Endothelial cell (in vitro differentiated cells): ENCODE results near the gene PRRT1B. TPM values are rescaled to one million over a fixed set of nuclear protein-coding genes. Genes with fewer than 3 reads are reported as not detected.

ENCODE experiments used
- DNase-seq: peaks from one replicate; pipeline ENCODE4 v3.0.0; 2021; ENCODE audit warnings: low spot score
- H3K27ac Mint-ChIP-seq: one replicate; pipeline ENCODE4 v1.8.0; 2021; ENCODE audit warnings: mixed read lengths, inconsistent platforms; ENCODE audit not compliant: unreplicated experiment
- H3K27me3 Mint-ChIP-seq: one replicate; pipeline ENCODE4 v1.8.0; 2021; ENCODE audit warnings: mild to moderate bottlenecking, moderate library complexity, mixed read lengths, inconsistent platforms; ENCODE audit not compliant: unreplicated experiment
- H3K36me3 Mint-ChIP-seq: one replicate; pipeline ENCODE4 v1.8.0; 2021; ENCODE audit warnings: mild to moderate bottlenecking, low read depth, mixed read lengths, inconsistent platforms; ENCODE audit not compliant: unreplicated experiment
- H3K4me1 Mint-ChIP-seq: one replicate; pipeline ENCODE4 v1.8.0; 2021; ENCODE audit warnings: mild to moderate bottlenecking, mixed read lengths, inconsistent platforms; ENCODE audit not compliant: unreplicated experiment
- H3K4me3 Mint-ChIP-seq: one replicate; pipeline ENCODE4 v1.8.0; 2021; ENCODE audit warnings: mild to moderate bottlenecking, mixed read lengths, inconsistent platforms; ENCODE audit not compliant: unreplicated experiment
- H3K9me3 Mint-ChIP-seq: one replicate; pipeline ENCODE4 v1.8.0; 2021; ENCODE audit warnings: mixed read lengths, inconsistent platforms; ENCODE audit not compliant: unreplicated experiment
- total RNA-seq: library from RNA; stranded (reverse); fragmentation: NEBNext Ultra II Directional; extraction: Animal tissue kit (Norgen Biotek cat#: 25700); gene quantifications from one replicate; pipeline ENCODE4 v1.2.1, GENCODE V29; 2021; ENCODE audit not compliant: unreplicated experiment
- TF ChIP-seq, protein P1 (sequence below): fragments of 200-600 bp; sonication (generic); IDR thresholded peaks from one replicate; pipeline ENCODE4 v1.5.0; 2021; ENCODE audit warnings: antibody characterized with exemption; ENCODE audit not compliant: unreplicated experiment

Gene PRRT1B
- total RNA-seq, 1 donor from 2014 or later, result not detected

DNA sequence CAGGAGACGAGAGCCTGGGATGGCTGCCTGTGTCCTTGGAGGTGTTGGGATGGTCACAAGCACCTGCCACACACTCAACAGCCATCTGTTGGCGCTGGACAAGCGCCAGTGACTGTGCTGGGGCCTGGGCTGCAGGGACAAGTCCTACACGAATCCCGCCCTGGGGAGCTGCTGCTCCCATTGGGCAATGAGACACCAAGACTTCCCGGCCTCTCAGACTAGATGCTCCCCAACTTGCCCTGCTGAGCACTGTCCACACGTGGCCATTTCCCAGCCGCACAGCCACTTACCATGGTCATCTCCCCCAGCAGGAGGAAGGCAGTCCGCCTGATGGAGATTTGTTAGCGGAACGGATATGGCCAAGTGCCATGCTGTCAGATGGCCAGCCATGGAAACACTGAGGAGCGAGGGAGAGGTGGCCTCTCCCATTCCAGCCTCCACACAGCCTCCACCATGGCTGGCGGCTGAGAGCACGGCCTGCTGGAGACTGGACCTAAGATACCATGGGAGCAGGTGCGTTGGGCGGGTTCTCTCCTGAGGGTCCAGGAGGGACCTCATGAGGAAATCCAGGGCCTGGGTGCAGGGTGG is 43.9 kb downstream of the PRRT1B start:
- no peak overlapping the region for H3K4me3 Mint-ChIP-seq
- DNase-seq, result no peak
- H3K27ac Mint-ChIP-seq, result no peak overlapping the region
- TF ChIP-seq, protein P1, sequence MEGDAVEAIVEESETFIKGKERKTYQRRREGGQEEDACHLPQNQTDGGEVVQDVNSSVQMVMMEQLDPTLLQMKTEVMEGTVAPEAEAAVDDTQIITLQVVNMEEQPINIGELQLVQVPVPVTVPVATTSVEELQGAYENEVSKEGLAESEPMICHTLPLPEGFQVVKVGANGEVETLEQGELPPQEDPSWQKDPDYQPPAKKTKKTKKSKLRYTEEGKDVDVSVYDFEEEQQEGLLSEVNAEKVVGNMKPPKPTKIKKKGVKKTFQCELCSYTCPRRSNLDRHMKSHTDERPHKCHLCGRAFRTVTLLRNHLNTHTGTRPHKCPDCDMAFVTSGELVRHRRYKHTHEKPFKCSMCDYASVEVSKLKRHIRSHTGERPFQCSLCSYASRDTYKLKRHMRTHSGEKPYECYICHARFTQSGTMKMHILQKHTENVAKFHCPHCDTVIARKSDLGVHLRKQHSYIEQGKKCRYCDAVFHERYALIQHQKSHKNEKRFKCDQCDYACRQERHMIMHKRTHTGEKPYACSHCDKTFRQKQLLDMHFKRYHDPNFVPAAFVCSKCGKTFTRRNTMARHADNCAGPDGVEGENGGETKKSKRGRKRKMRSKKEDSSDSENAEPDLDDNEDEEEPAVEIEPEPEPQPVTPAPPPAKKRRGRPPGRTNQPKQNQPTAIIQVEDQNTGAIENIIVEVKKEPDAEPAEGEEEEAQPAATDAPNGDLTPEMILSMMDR, result no peak
- peaks cover 37% of the 10 kb centered on the region for H3K27me3 Mint-ChIP-seq
- peaks cover 25% of the 10 kb centered on the region for H3K4me1 Mint-ChIP-seq
- H3K9me3 Mint-ChIP-seq, result no peaks in the 10 kb centered on the region
- peaks cover 69% of the 10 kb centered on the region for H3K36me3 Mint-ChIP-seq

DNA sequence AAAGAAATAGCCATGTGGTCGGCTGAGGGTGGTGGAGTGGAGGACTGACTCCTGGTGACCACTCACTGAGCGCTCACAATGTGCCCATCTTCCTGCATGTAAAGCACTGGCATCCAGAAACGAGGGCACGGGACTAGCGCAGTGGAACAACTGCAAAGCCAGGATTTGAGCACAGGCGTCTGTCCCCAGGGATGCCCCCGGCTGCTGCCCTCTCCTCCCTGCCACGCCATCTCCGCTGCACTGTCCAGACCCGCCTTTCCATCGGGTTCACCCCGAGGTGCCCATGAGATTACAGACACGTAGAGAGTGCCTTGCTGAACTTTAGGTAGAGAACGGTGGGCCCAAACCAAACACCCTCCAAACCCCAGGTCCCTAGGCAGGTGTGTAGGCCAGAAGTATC is 44.7 kb downstream of the PRRT1B start:
- Mint-ChIP-seq H3K27me3 (peaks cover 37% of the 10 kb centered on the region), H3K27ac (no peak overlapping the region), H3K4me1 (peaks cover 25% of the 10 kb centered on the region), H3K36me3 (peaks cover 64% of the 10 kb centered on the region), H3K4me3 (no peak overlapping the region), H3K9me3 (no peaks in the 10 kb centered on the region)
- no peak for DNase-seq
- TF ChIP-seq, protein P1, result no peak

DNA sequence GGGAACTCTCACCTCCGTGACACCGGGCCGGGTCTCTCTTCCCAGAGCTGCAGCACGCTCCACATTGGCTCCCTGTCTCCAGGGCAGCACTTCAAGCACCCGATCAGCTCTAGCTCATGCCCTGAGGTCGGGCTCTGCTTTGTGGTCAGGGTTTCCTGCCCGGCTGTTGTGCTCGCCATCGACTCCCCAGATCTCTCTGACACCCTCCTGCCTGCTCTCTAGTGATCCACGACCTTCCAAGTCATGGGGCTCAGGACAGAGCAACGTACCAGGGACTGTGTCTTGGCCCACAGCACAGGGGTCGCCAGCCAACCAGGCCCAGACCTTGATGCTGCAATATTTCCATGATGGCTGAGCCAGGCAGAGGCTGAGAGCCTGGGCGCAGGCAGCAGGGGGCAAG is 45.1 kb downstream of the PRRT1B start:
- peaks cover 25% of the 10 kb centered on the region for H3K4me1 Mint-ChIP-seq
- H3K36me3 Mint-ChIP-seq, result peaks cover 64% of the 10 kb centered on the region
- H3K4me3 Mint-ChIP-seq, result peak overlapping the region; percentile 56
- TF ChIP-seq, protein P1, result no peak
- peaks cover 34% of the 10 kb centered on the region for H3K27me3 Mint-ChIP-seq
- DNase-seq, result no peak
- peak overlapping the region; percentile 15 for H3K27ac Mint-ChIP-seq
- no peaks in the 10 kb centered on the region for H3K9me3 Mint-ChIP-seq

DNA sequence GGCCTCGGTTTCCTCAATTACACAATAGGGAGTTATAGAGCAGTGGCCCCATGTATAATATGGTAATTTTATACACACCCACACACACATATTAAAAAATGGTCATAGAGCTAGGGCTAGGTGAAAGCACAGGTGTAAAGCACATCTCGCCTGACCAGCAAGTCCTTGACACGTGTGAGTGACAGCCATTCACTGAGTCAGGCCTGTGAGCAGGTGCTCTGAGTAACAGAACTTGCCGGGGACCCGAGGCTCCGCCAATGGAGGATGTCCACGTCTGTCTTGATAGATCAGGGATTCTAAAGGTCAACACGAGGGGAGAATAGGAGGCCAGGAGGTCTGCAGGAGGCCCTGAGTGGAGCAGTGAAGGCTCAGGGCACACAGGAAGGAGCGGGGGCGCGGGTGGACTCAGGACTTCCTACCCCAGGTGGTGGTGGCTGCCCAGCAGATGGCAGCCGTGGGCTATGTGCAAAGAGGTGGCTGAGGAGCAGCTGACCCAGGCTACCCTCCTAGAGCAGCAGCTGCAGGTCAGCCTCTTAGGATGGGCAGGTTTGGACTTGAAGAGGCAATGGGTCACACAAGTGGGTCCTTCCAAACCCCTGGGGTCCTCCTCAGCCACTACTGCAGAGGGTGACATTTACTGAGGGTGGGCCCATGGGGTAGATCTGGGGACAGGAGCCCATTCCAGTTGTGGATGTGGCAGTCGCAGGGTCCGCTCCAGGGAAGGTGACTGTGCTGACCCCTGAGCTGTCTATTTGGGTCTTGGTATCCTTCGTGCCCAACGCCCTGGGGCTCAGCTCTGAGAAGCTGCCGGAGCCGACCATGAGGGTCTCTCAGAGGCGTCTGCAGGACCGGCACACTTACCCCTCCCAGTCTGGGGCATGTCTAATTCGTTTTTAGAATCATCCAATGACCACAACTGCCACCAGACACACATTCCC is 45.9 kb downstream of the PRRT1B start:
- H3K36me3 Mint-ChIP-seq, result peaks cover 67% of the 10 kb centered on the region
- H3K4me3 Mint-ChIP-seq, result peak overlapping the region; percentile 56
- DNase-seq, result peak; percentile 77
- TF ChIP-seq, protein P1, result peak; percentile 21
- H3K27ac Mint-ChIP-seq, result peak overlapping the region; percentile 15
- H3K4me1 Mint-ChIP-seq, result peaks cover 25% of the 10 kb centered on the region
- peaks cover 33% of the 10 kb centered on the region for H3K27me3 Mint-ChIP-seq
- H3K9me3 Mint-ChIP-seq, result no peaks in the 10 kb centered on the region

DNA sequence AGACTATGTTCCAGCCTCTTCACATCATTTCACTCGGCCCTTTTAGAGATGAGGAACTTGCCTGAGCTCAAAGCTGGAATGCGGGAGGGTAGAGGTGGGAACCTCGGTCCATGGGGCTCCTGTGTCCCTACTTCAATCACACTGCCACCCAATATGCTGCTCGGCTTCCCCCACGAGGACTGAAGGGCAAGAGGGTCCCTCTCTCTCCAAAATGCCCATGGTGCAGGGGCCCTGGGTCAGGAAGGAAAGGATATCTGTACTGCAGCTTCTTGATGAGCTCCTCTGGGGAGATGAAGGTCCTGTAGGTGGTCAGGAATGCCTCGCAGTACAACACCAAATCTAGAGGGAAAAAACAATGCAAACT is 46.5 kb downstream of the PRRT1B start:
- Mint-ChIP-seq H3K9me3 (no peaks in the 10 kb centered on the region), H3K4me3 (peak overlapping the region; percentile 18), H3K4me1 (peaks cover 25% of the 10 kb centered on the region), H3K27me3 (peaks cover 32% of the 10 kb centered on the region), H3K27ac (peak overlapping the region; percentile 67), H3K36me3 (peaks cover 64% of the 10 kb centered on the region)
- DNase-seq, result no peak
- TF ChIP-seq, protein P1, result no peak
